OCI-LY3 (cell line): Measurements from ENCODE around the gene RXRA.

Source experiments
- H2AFZ ChIP-seq: fragments of 200-600, 300-600 bp; shearing (Covaris generic); 2 replicates; pipeline ENCODE4 v1.6.0; 2014; ENCODE audit warnings: antibody characterized with exemption, low read depth, low read length
- H3K27ac ChIP-seq: fragments of 200-600, 300-600 bp; sonication (generic); 2 replicates; pipeline ENCODE4 v1.5.1; 2014; ENCODE audit warnings: mild to moderate bottlenecking, low read length, moderate library complexity, mixed read lengths
- H3K27me3 ChIP-seq: fragments of 200-600, 300-600 bp; sonication (generic); 2 replicates; pipeline ENCODE4 v1.6.1; 2014; ENCODE audit warnings: low read depth, low read length, mixed read lengths
- H3K36me3 ChIP-seq: fragments of 200-600, 300-600 bp; sonication (generic); replicated peaks from 2 replicates; pipeline ENCODE3; 2014; ENCODE audit warnings: low read depth, low read length, mixed read lengths
- H3K4me1 ChIP-seq: fragments of 300-600, 200-600 bp; sonication (generic); 2 replicates; pipeline ENCODE4 v1.6.1; 2014; ENCODE audit warnings: low read length, mixed read lengths
- H3K4me2 ChIP-seq: fragments of 200-600, 300-600 bp; sonication (generic); 2 replicates; pipeline ENCODE4 v1.6.1; 2014; ENCODE audit warnings: low read length, mixed read lengths
- H3K4me3 ChIP-seq: fragments of 300-600, 200-600 bp; sonication (generic); 2 replicates; pipeline ENCODE4 v1.5.1; 2014; ENCODE audit warnings: antibody characterized with exemption, mild to moderate bottlenecking, low read length, moderate library complexity
- H3K79me2 ChIP-seq: fragments of 300-600, 200-600 bp; shearing (Covaris generic); 2 replicates; pipeline ENCODE4 v1.6.1; 2014; ENCODE audit warnings: mild to moderate bottlenecking, low read length, mixed read lengths
- H3K9ac ChIP-seq: fragments of 300-600, 200-600 bp; shearing (Covaris generic); 2 replicates; pipeline ENCODE4 v1.6.0; 2014; ENCODE audit warnings: mild to moderate bottlenecking, low read length, moderate library complexity
- H3K9me3 ChIP-seq: fragments of 200-600, 300-600 bp; shearing (Covaris generic); 2 replicates; pipeline ENCODE4 v1.6.1; 2014; ENCODE audit warnings: low read length, mixed read lengths; ENCODE audit not compliant: insufficient read depth
- H4K20me1 ChIP-seq: fragments of 200-600, 300-600 bp; sonication (generic); 2 replicates; pipeline ENCODE4 v1.6.1; 2016; ENCODE audit warnings: low read length, mixed read lengths; ENCODE audit not compliant: insufficient read depth
- EZH2phosphoT487 ChIP-seq: fragments of 200-600 bp; shearing (Covaris generic); IDR thresholded peaks from 2 replicates; pipeline ENCODE4 v1.6.1; 2018; ENCODE audit warnings: antibody characterized with exemption, mixed run types, low read depth
- TF ChIP-seq, protein P1 (sequence below): fragments of 200-600, 300-600 bp; sonication (generic); IDR thresholded peaks from 2 replicates; pipeline ENCODE4 v1.5.1; 2014; ENCODE audit warnings: antibody characterized with exemption, low read length, low read depth

RXRA gene

DNA sequence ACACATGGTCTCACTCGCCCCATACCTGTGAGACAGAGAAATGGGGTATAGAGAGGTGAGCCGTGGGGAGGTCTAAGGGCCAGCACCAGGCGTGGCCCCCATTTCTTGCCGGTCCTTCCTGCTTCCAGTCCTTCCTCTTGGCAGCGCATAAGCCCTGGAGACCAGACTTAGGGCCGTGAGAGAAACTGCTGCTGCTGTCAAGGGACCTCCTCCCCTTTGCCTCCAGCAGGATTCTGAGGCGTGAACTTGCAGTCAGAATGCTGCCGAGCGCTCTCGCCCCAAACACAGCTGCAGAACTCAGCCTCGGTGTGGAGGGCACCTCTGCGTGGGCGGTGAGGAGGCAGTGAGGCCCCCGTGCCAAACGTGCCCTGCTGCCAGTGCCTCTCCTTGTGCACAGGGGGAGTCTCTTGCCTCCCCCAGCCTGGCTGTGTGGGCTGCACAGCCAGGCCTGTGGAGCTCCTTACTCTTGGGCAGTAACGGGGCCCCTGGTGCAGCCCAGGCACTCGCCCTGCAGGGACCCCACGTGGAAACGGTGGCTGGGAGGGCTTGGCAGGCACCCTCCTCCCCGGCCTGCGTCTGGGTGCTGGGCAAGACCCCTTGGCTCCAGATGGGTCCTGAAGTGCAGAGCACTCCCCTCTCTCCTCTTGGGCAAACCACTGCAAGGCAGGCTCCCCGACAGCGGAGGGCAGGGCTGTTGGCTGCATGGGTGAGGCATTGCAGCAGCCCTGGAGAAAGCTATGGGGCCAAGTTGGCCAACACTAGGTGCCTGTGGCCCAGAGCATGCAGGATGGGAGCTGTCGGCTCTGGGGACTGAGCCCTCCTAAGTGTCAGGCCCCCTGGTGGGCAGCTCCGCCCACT lies 85.4 kb downstream of the RXRA start:
- no peaks in the 10 kb centered on the region for H3K27me3 ChIP-seq
- peaks cover 26% of the 10 kb centered on the region for H3K36me3 ChIP-seq
- H3K27ac ChIP-seq, result no peak overlapping the region
- H2AFZ ChIP-seq, result no peak overlapping the region
- no peaks in the 10 kb centered on the region for H3K9me3 ChIP-seq
- no peak overlapping the region for H3K9ac ChIP-seq
- no peak overlapping the region for H3K4me3 ChIP-seq
- peaks cover 58% of the 10 kb centered on the region for H4K20me1 ChIP-seq
- H3K4me2 ChIP-seq, result no peak overlapping the region
- H3K4me1 ChIP-seq, result peaks cover 13% of the 10 kb centered on the region
- TF ChIP-seq, protein P1, sequence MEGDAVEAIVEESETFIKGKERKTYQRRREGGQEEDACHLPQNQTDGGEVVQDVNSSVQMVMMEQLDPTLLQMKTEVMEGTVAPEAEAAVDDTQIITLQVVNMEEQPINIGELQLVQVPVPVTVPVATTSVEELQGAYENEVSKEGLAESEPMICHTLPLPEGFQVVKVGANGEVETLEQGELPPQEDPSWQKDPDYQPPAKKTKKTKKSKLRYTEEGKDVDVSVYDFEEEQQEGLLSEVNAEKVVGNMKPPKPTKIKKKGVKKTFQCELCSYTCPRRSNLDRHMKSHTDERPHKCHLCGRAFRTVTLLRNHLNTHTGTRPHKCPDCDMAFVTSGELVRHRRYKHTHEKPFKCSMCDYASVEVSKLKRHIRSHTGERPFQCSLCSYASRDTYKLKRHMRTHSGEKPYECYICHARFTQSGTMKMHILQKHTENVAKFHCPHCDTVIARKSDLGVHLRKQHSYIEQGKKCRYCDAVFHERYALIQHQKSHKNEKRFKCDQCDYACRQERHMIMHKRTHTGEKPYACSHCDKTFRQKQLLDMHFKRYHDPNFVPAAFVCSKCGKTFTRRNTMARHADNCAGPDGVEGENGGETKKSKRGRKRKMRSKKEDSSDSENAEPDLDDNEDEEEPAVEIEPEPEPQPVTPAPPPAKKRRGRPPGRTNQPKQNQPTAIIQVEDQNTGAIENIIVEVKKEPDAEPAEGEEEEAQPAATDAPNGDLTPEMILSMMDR, result no peak
- no peak for TF ChIP-seq EZH2phosphoT487
- peaks cover 6% of the 10 kb centered on the region; the same call in 1 of the 2 replicates for H3K79me2 ChIP-seq

DNA sequence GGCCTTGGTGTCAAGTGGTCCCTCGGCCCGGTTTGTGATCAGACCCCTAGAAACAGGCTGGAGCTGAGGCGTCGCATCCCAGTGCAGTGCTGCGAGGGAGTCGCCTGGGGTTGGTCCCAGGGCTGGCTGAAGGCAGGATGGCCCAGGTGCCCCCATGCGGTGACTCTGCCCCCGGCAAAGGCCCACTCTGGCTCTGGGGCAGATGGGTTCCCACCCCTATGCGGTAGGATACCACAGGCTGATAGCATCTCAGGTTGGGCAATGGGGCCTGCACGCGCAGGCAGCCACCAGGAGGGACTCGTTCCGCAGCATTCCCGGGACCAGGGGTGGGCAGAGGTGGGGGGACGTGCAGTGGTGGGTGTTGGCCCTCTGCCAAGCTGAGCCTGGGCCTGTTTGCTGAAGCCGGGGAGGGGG lies 86.0 kb downstream of the RXRA start:
- Histone ChIP-seq H3K79me2 (peaks cover 6% of the 10 kb centered on the region; the same call in 1 of the 2 replicates), H3K27ac (no peak overlapping the region), H3K4me1 (peaks cover 7% of the 10 kb centered on the region)

DNA sequence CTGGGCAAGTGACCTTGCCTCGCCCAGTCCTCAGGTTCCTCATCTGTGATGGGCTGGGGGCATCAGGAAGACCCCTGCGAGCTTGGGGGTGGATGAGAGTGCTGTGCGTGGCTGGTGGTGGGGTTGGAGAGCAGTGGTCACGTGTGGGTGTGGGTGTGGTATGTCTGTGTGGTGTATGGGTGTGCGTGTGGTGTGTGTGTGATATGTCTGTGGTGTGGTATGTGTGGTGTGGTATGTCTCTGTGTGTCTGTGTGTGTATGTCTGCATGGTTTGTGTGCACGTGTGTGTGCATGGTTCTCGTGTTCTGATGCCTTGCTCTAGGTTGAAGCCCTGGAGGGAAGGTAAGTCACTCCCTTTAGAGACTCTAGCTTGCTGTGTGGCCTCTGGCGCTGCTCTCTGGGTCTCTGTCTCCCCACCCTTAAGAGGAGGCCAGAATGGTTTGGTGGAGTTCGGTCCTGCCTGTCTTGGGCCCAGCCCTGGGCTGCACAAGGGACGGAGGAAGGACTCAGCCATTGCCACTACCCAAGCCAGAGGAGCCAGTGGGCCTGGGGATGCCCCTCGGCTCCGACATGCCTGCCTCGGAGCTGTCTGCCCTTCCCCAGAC lies 87.0 kb downstream of the RXRA start:
- H3K4me3 ChIP-seq, result no peak overlapping the region
- peaks cover 49% of the 10 kb centered on the region for H4K20me1 ChIP-seq
- H3K27me3 ChIP-seq, result no peaks in the 10 kb centered on the region
- no peaks in the 10 kb centered on the region; the same call in 1 of the 2 replicates for H3K79me2 ChIP-seq
- no peak overlapping the region for H3K4me2 ChIP-seq
- H3K9ac ChIP-seq, result no peak overlapping the region
- peaks cover 19% of the 10 kb centered on the region for H3K36me3 ChIP-seq
- H3K4me1 ChIP-seq, result no peaks in the 10 kb centered on the region
- no peak overlapping the region for H2AFZ ChIP-seq
- TF ChIP-seq EZH2phosphoT487, result no peak
- TF ChIP-seq, protein P1, result no peak
- no peak overlapping the region for H3K27ac ChIP-seq
- no peaks in the 10 kb centered on the region for H3K9me3 ChIP-seq

More for the DNA sequence above, 86.0 kb downstream of the RXRA start:
- Histone ChIP-seq H3K36me3 (peaks cover 24% of the 10 kb centered on the region), H3K4me2 (no peak overlapping the region), H3K4me3 (no peak overlapping the region), H3K27me3 (no peaks in the 10 kb centered on the region), H3K9ac (no peak overlapping the region), H2AFZ (no peak overlapping the region), H4K20me1 (peaks cover 58% of the 10 kb centered on the region), H3K9me3 (no peaks in the 10 kb centered on the region)
- no peak for TF ChIP-seq EZH2phosphoT487
- TF ChIP-seq, protein P1, result no peak

DNA sequence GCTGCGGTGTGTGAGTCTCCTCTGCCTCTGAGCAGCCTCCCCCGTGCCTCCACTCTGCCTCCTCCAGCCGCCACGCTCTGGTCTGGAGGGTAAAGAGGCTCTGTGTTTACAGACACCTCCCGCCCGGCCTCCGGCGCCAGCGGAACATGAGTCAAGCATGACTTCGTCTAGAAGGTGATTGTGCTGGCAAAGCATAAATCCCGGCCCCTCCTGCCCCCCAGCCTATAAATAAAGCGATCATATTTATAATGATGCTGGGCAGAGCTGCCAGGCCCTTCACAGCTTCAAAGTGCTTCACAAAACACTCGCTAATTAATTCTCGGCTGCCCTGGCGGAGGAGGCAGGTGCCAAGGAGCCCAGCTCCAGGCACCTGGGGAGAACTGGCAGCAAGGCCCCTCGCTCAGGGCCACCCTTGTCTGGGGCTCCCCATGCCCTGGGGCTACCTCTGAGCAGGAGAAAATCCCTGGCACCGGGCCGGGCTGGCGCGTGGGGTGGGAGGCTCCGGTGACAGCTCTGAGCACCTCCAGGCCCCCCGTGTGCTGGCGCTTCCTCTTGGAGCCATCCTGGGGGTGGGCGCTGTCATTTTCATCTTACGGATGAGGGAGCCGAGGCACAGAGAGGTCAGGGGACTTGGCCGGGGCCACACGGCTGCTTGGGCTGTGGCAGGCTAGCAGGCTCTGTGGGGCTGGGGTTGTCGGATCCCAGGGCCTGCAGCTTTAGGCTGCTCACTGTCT lies 87.8 kb downstream of the RXRA start:
- Histone ChIP-seq H3K27me3 (no peaks in the 10 kb centered on the region), H3K4me3 (no peak overlapping the region), H3K4me2 (no peak overlapping the region), H3K9me3 (no peaks in the 10 kb centered on the region), H3K79me2 (no peaks in the 10 kb centered on the region), H3K9ac (no peak overlapping the region), H2AFZ (no peak overlapping the region), H3K4me1 (no peaks in the 10 kb centered on the region), H3K36me3 (peaks cover 13% of the 10 kb centered on the region), H4K20me1 (peaks cover 43% of the 10 kb centered on the region), H3K27ac (no peak overlapping the region)
- no peak for TF ChIP-seq EZH2phosphoT487
- TF ChIP-seq, protein P1, result no peak
